Measurements from ENCODE around the gene PLEK2.
A peak's percentile ranks its signal among the peaks of the same experiment; 100 is the strongest.
"Not testable (repeated sequence)": the region's sequence is repeated elsewhere in the genome, so short reads cannot be mapped to it uniquely, and the experiment has no call there.

PLEK2 gene, protein sequence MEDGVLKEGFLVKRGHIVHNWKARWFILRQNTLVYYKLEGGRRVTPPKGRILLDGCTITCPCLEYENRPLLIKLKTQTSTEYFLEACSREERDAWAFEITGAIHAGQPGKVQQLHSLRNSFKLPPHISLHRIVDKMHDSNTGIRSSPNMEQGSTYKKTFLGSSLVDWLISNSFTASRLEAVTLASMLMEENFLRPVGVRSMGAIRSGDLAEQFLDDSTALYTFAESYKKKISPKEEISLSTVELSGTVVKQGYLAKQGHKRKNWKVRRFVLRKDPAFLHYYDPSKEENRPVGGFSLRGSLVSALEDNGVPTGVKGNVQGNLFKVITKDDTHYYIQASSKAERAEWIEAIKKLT

GRCh38 chr14:67411820-67412421 lies at the start of gene PLEK2:
Gene PLEK2 (minus strand): TSS chr14:67412165. CDS start chr14:67412059, 106 bp downstream.
- peak; percentile 46 for DNase-seq

GRCh38 chr14:67461341-67461985 lies 49.5 kb upstream of the PLEK2 start:
- DNase-seq = no peak

- no peak for DNase-seq
These were observed 47.4 kb upstream of the PLEK2 start for GRCh38 chr14:67459336-67459735.

DNA sequence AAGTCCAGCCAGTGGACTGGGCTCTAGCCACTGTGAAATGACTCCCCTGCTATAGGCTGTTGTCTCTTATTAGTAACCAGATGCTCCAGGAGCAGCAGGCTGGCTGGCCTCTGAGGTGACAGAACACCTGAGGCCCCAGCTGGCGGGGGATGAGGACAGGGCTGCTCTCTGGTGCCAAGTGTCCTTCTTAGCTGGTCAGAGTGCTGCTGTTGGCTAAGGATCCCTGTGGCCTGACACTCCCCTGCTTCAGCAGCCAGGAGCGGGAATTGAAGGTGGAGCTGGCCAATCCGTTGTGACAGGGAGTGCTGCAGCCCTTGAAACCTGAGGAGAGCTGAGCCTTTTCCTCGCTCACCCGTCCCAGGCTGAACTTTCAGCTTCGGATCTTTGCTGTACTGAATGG lies 45.8 kb upstream of the PLEK2 start:
- no peak for DNase-seq

- DNase-seq = no peak
These were observed 44.8 kb upstream of the PLEK2 start for GRCh38 chr14:67456732-67457131.

- no peak for DNase-seq
These were observed 41.8 kb upstream of the PLEK2 start for GRCh38 chr14:67453575-67454300.

DNA sequence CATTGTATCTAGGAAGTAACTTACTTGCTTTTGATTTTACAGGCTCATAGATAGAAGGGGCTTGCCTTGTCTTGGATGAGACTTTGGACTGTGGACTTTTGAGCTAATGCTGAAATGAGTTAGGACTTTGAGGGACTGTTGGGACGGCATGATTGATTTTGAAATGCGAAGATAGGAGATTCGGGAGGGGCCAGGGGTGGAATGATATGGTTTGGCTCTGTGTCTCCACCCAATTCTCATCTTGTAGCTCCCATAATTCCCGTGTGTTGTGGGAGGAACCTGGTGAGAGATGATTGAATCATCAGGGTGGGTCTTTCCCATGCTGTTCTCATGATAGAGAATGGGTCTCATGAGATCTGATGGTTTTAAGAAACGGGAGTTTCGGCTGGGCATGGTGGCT lies 39.7 kb upstream of the PLEK2 start:
- not testable (repeated sequence) for DNase-seq

DNA sequence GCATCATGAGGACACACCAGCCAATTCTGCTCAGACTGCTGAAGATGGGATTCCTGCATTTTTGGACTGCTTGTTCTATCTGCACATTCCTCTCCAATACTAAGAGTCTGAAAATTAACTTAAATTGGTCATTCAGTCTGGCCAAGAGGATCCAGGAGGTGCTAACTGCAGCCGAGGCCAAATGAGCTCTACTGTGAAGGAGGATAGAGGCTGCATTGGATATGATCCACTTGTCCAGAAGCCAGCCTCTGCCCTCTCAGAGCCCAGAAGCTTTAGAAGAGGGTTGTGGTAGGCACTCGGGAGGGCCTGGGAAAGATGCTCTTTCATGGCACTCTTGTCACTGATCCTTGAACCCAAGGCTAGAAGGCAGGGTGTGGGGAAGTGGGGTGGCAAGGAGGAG lies 37.1 kb upstream of the PLEK2 start:
- no peak for DNase-seq

- no peak for DNase-seq
These were observed 35.0 kb upstream of the PLEK2 start for GRCh38 chr14:67447033-67447381.

GRCh38 chr14:67446371-67447032 lies 34.5 kb upstream of the PLEK2 start:
- DNase-seq = no peak

GRCh38 chr14:67444395-67444794 lies 32.4 kb upstream of the PLEK2 start:
- no peak for DNase-seq

DNA sequence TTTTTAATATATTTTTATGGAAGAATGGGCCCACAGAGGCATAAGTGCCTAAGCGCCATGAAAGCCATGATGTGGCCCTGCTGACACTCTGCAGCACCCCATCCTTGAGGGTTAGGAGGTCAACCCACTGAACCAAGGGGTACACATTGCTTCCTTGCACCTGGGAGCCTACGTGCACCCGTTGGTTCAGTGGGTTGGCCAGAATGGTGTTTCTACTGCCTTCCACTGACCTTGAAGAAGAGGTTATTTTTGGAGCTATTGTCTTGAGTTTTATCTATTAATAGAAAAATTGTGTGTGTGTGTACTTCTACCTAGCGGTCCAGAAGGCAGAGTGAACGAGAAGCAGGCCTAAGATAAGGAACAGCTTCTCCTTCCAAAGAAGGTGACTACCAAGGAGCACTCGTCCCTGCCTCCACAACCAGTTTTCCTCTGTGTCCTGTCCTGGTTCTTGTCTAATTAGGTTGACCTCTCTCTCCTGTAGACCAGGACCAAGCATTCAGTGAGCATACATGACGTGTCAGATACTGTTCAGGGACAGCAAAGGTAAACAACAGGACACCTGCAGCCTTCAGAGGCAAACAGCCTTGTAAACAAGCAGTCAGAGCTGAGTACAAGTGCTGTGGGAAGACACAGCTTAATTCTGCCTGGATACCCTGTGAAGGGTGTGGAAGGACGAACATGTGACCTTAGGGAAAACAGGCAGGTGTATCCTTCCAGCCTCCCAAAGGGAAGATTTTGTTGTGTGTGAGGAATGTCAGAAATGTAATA lies 30.4 kb upstream of the PLEK2 start:
- DNase-seq = no peak

DNA sequence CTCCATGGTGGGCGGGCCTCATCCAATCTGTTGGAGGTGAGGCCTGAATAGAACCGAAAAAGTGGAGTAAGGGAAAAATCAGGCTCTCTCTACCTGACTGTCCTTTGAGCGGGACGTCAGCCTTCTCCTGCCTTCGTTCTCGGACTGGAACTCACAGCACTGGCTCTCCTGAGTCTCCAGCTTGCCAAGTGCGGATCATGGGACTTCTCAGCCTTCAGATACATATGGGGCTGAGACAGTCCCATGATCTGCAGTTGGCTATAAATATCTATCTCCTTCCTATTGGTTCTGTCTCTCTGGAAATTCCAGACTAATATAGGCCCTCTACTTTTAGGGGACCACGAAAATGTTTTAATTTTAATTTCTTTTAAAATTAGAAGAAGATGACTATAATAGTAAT lies 29.7 kb upstream of the PLEK2 start:
- no peak for DNase-seq

- DNase-seq = no peak
These were observed 29.3 kb upstream of the PLEK2 start for GRCh38 chr14:67441256-67441655.

GRCh38 chr14:67440513-67440912 lies 28.5 kb upstream of the PLEK2 start:
- DNase-seq = no peak

DNA sequence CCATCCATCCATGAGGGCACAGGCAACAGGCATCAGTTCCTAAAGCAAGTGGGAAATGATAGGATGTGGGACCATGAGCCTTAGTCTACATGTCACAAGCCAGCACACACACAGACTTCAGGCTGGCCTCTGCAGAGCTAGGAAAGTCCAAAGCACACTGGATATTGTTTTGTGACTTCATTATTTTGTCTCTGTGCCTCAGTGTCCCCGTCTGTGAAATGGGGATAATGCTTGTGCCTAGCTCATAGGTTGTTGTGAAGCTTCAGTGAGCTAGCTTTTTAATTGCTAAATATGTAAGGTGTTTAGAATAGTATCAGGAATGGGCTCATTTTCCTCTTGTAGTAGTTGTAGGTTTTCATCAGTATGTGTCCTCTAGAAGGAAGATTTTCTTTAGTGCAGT lies 27.0 kb upstream of the PLEK2 start:
- no peak for DNase-seq

GRCh38 chr14:67436006-67436866 lies 24.3 kb upstream of the PLEK2 start:
- no peak for DNase-seq

GRCh38 chr14:67435603-67436002 lies 23.6 kb upstream of the PLEK2 start:
- DNase-seq = no peak

DNA sequence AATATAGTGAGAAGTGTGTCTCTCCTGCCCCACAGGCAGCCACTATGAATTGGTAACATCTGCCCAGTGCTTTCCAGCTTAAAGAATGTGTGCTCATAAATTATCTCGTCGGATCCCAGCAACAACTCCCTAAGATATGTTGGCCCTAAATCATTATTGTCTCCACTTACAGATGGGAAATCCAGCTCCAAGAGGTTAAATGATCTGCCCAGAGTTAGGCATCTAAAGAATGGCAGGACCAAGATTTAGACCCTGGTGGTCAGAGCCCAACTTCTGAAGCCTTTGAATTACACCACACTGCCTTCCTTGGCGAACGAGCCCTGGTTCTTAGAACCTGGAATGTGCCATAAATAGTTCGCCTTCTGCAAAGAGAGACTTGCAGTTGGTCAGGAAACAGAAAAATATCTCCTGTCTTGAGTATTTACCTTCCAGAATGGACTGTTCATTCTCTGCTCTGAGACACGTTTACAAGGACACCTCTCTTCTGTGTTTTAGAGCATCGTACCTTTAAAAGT lies 20.1 kb upstream of the PLEK2 start:
- DNase-seq = no peak

GRCh38 chr14:67429510-67430205 lies 17.7 kb upstream of the PLEK2 start:
- DNase-seq = no peak
